ENCODE data around the gene ADAM15.

DNA sequence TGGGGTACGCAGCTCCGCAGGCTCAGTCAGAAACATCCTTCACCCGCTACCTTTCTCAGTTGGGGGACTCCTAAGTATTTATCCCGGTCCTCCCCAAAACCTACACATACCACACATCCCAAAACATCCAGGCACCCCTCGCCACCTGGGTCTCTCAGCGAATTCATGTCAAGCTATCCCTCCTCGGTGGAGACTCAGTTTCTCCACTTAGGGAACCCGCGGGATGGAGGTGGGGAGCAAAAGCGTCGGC is 49.8 kb upstream of the ADAM15 start:
- TF ChIP-seq CTCF (conservative IDR thresholded peaks at IDR 0.05; ENCODE audit: low read length) (no peak), EZH2phosphoT487 (IDR thresholded peaks at IDR 0.05; ENCODE audit: borderline replicate concordance) (no peak)

All from Loucy (cell line).